ENCODE measurements around the gene TOMM7.

TOMM7 gene

GRCh38 chr7:22867003-22867402, 44.4 kb upstream of the TOMM7 start:
- TF ChIP-seq POLR2AphosphoS5 (IDR thresholded peaks at IDR 0.05; ENCODE audit: low read depth, low read length) (no peak), TAF1 (IDR thresholded peaks at IDR 0.05; ENCODE audit: borderline replicate concordance, insufficient read depth, low read length) (no peak), REST (IDR thresholded peaks at IDR 0.05; ENCODE audit: insufficient read depth in 1 of 2, low read depth in 2 of 2, low read length in 2 of 2) (no peak), SIN3A (IDR thresholded peaks at IDR 0.05; ENCODE audit: borderline replicate concordance, insufficient read depth, low read length) (no peak), FOXP2 (optimal IDR thresholded peaks at IDR 0.05; ENCODE audit: borderline replicate concordance, extremely low read depth, extremely low read length, insufficient read depth) (no peak)

- no peak for TF ChIP-seq TAF1 (IDR thresholded peaks at IDR 0.05; ENCODE audit: borderline replicate concordance, insufficient read depth, low read length)
- no peak for TF ChIP-seq POLR2AphosphoS5 (IDR thresholded peaks at IDR 0.05; ENCODE audit: low read depth, low read length)
- TF ChIP-seq FOXP2 (optimal IDR thresholded peaks at IDR 0.05; ENCODE audit: borderline replicate concordance, extremely low read depth, extremely low read length, insufficient read depth): no peak
- TF ChIP-seq REST (IDR thresholded peaks at IDR 0.05; ENCODE audit: insufficient read depth in 1 of 2, low read depth in 2 of 2, low read length in 2 of 2): no peak
- TF ChIP-seq SIN3A (IDR thresholded peaks at IDR 0.05; ENCODE audit: borderline replicate concordance, insufficient read depth, low read length): no peak
Measured at GRCh38 chr7:22865602-22865960, 42.9 kb upstream of the TOMM7 start.

GRCh38 chr7:22864855-22865601, 42.4 kb upstream of the TOMM7 start:
- TF ChIP-seq REST (IDR thresholded peaks at IDR 0.05; ENCODE audit: insufficient read depth in 1 of 2, low read depth in 2 of 2, low read length in 2 of 2): no peak

- TF ChIP-seq SIN3A (IDR thresholded peaks at IDR 0.05; ENCODE audit: borderline replicate concordance, insufficient read depth, low read length) (no peak), FOXP2 (optimal IDR thresholded peaks at IDR 0.05; ENCODE audit: borderline replicate concordance, extremely low read depth, extremely low read length, insufficient read depth) (no peak), REST (IDR thresholded peaks at IDR 0.05; ENCODE audit: insufficient read depth in 1 of 2, low read depth in 2 of 2, low read length in 2 of 2) (no peak), TAF1 (IDR thresholded peaks at IDR 0.05; ENCODE audit: borderline replicate concordance, insufficient read depth, low read length) (no peak), POLR2AphosphoS5 (IDR thresholded peaks at IDR 0.05; ENCODE audit: low read depth, low read length) (no peak; the same call in 1 of the 2 replicates)
Measured at GRCh38 chr7:22864301-22864700, 41.7 kb upstream of the TOMM7 start.

Data from PFSK-1 (cell line).